ENCODE results near the gene SCARB2.

Gene SCARB2

DNA sequence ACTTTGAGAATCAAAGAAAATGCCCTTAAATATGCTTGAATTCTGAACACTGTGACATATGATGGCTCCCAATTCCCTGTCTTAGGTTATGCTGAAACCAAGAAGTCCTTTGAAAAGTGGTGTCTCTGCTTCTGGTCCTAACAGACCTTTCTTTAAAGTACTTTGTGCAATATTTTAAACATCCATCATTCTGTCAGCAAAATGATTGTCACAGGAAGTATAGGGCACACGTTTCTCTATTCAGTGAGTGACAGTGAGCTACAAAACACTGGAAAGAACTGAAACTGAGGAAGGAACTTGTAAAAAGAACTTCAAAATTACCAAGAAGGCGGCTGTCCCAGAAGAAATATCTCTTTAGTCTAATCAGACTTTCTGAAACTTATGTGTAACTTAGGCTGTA is 53.3 kb downstream of the SCARB2 start:
- H3K4me2 ChIP-seq (ENCODE audit: insufficient read depth, low read length, poor library complexity, severe bottlenecking) = no peak overlapping the region
- no peak for DNase-seq (ENCODE audit: low spot score)
- H4K8ac ChIP-seq (ENCODE audit: low read depth, low read length) = no peak overlapping the region
- no peaks in the 10 kb centered on the region for H3K4me1 ChIP-seq (ENCODE audit: control insufficient read depth in 2 of 2, insufficient read depth in 1 of 2, low read depth in 1 of 2, low read length in 2 of 2)
- no peak overlapping the region for H2BK15ac ChIP-seq (ENCODE audit: low read length)
- H3K4me3 ChIP-seq (ENCODE audit: low read length in 2 of 2) = no peak overlapping the region
- H2BK5ac ChIP-seq (ENCODE audit: low read length) = no peak overlapping the region
- H3K9me3 ChIP-seq (replicated peaks in 1 of 2; ENCODE audit: control insufficient read depth in 2 of 2, insufficient read depth in 1 of 2, low read depth in 1 of 2, low read length in 2 of 2) = no peaks in the 10 kb centered on the region
- H2BK120ac ChIP-seq (ENCODE audit: low read depth, low read length) = no peak overlapping the region
- H2AK5ac ChIP-seq (ENCODE audit: low read depth, low read length) = no peak overlapping the region
- no peak overlapping the region for H3K4ac ChIP-seq (ENCODE audit: low read length)
- no peak overlapping the region for H2BK12ac ChIP-seq (ENCODE audit: low read length)
- no peaks in the 10 kb centered on the region for H3K27me3 ChIP-seq (ENCODE audit: control insufficient read depth in 3 of 3, insufficient read depth in 3 of 3, low read depth in 1 of 3, low read length in 3 of 3)
- H3K9ac ChIP-seq (ENCODE audit: low read depth, low read length, poor library complexity) = no peak overlapping the region
- no CpG with 5 or more reads among the region's 2 CpGs for WGBS, 2 donors (ENCODE audit: extremely low coverage in 2 of 2, insufficient read length in 2 of 2, insufficient replicate concordance in 1 of 2)
- no peak overlapping the region for H2AFZ ChIP-seq (ENCODE audit: low read length)
- H3K18ac ChIP-seq (ENCODE audit: low read length) = no peak overlapping the region
- no peak overlapping the region for H3K27ac ChIP-seq (replicated peaks; ENCODE audit: low read length)
- H3K36me3 ChIP-seq (replicated peaks in 1 of 2; ENCODE audit: control insufficient read depth in 2 of 2, insufficient read depth in 2 of 2, low read length in 2 of 2) = peaks cover 4 to 59% of the 10 kb centered on the region in 2 donors
- no peaks in the 10 kb centered on the region for H3K79me1 ChIP-seq (ENCODE audit: low read depth, low read length)
- H3K14ac ChIP-seq (ENCODE audit: low read length) = no peak overlapping the region
- H4K91ac ChIP-seq (ENCODE audit: low read depth, low read length, poor library complexity) = no peak overlapping the region
- H3K23ac ChIP-seq (ENCODE audit: low read depth, low read length, poor library complexity) = no peak overlapping the region

DNA sequence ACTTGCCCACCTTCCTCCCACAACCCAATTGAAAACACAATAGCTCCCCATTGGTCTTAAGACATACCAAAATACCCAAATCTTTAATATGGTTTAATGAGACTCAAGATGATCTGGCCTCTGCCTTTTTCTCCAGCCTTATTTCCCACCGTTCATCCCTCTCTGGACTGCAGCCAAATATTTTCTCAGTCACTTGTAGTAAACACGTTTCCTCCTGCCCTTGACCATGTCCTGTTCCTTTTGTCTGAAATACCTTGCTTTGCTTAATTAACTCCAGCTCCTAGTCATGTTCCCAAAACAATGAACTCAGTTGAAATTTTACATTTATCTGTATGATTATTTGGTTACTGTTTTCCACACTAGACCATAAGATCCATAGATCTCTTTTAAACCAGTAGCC is 57.0 kb downstream of the SCARB2 start:
- no peak overlapping the region for H2BK15ac ChIP-seq (ENCODE audit: low read length)
- no CpG with 5 or more reads among the region's 2 CpGs for WGBS, 2 donors (ENCODE audit: extremely low coverage in 2 of 2, insufficient read length in 2 of 2, insufficient replicate concordance in 1 of 2)

DNA sequence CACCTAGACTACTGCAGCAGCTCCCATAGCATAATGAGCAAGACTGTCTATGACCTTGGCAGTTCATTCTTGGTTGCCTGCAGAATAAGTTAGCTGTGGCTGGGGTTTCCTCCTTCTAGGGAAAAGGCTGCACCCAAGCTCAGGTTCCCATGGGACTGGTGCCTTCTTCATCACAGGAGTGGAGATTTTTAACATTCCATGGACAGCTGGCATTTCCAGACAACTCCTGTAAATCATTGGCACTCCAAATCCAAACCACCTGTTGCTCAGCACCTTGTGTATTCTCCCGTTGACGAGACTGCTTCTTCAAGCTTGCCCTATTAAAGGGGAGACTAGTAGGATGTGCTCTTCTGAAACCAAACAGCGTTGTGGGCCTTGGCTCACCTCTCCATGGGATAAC is 57.6 kb downstream of the SCARB2 start:
- no peak overlapping the region for H4K91ac ChIP-seq (ENCODE audit: low read depth, low read length, poor library complexity)
- no peak overlapping the region for H3K27ac ChIP-seq (replicated peaks; ENCODE audit: low read length)
- H3K18ac ChIP-seq (ENCODE audit: low read length) = no peak overlapping the region
- no peak overlapping the region for H3K9ac ChIP-seq (ENCODE audit: low read depth, low read length, poor library complexity)
- no peaks in the 10 kb centered on the region for H3K4me1 ChIP-seq (ENCODE audit: control insufficient read depth in 2 of 2, insufficient read depth in 1 of 2, low read depth in 1 of 2, low read length in 2 of 2)
- no peak overlapping the region for H4K8ac ChIP-seq (ENCODE audit: low read depth, low read length)
- no peak overlapping the region for H2AFZ ChIP-seq (ENCODE audit: low read length)
- H3K4me2 ChIP-seq (ENCODE audit: insufficient read depth, low read length, poor library complexity, severe bottlenecking) = no peak overlapping the region
- H2BK5ac ChIP-seq (ENCODE audit: low read length) = no peak overlapping the region
- no peak overlapping the region for H3K14ac ChIP-seq (ENCODE audit: low read length)
- H3K27me3 ChIP-seq (ENCODE audit: control insufficient read depth in 3 of 3, insufficient read depth in 3 of 3, low read depth in 1 of 3, low read length in 3 of 3) = no peaks in the 10 kb centered on the region
- no CpG with 5 or more reads among the region's 3 CpGs for WGBS, 2 donors (ENCODE audit: extremely low coverage in 2 of 2, insufficient read length in 2 of 2, insufficient replicate concordance in 1 of 2)
- no peaks in the 10 kb centered on the region for H3K9me3 ChIP-seq (replicated peaks in 1 of 2; ENCODE audit: control insufficient read depth in 2 of 2, insufficient read depth in 1 of 2, low read depth in 1 of 2, low read length in 2 of 2)
- H3K4me3 ChIP-seq (ENCODE audit: low read length in 2 of 2) = no peak overlapping the region
- H2BK15ac ChIP-seq (ENCODE audit: low read length) = no peak overlapping the region
- H3K79me1 ChIP-seq (ENCODE audit: low read depth, low read length) = no peaks in the 10 kb centered on the region
- H2AK5ac ChIP-seq (ENCODE audit: low read depth, low read length) = no peak overlapping the region
- H3K23ac ChIP-seq (ENCODE audit: low read depth, low read length, poor library complexity) = no peak overlapping the region
- peaks cover 0 to 23% of the 10 kb centered on the region in 2 donors for H3K36me3 ChIP-seq (replicated peaks in 1 of 2; ENCODE audit: control insufficient read depth in 2 of 2, insufficient read depth in 2 of 2, low read length in 2 of 2)
- no peak overlapping the region for H2BK12ac ChIP-seq (ENCODE audit: low read length)
- H3K4ac ChIP-seq (ENCODE audit: low read length) = no peak overlapping the region
- H2BK120ac ChIP-seq (ENCODE audit: low read depth, low read length) = no peak overlapping the region
- no peak for DNase-seq (ENCODE audit: low spot score)

More for the DNA sequence above, 57.0 kb downstream of the SCARB2 start:
- Histone ChIP-seq H3K14ac (ENCODE audit: low read length) (no peak overlapping the region), H3K4me1 (ENCODE audit: control insufficient read depth in 2 of 2, insufficient read depth in 1 of 2, low read depth in 1 of 2, low read length in 2 of 2) (no peaks in the 10 kb centered on the region), H3K36me3 (replicated peaks in 1 of 2; ENCODE audit: control insufficient read depth in 2 of 2, insufficient read depth in 2 of 2, low read length in 2 of 2) (peaks cover 3 to 29% of the 10 kb centered on the region in 2 donors), H2BK5ac (ENCODE audit: low read length) (no peak overlapping the region), H3K18ac (ENCODE audit: low read length) (no peak overlapping the region), H2AFZ (ENCODE audit: low read length) (no peak overlapping the region), H3K27ac (replicated peaks; ENCODE audit: low read length) (no peak overlapping the region), H3K4ac (ENCODE audit: low read length) (no peak overlapping the region), H3K79me1 (ENCODE audit: low read depth, low read length) (no peaks in the 10 kb centered on the region), H2AK5ac (ENCODE audit: low read depth, low read length) (no peak overlapping the region), H3K4me2 (ENCODE audit: insufficient read depth, low read length, poor library complexity, severe bottlenecking) (no peak overlapping the region), H4K91ac (ENCODE audit: low read depth, low read length, poor library complexity) (no peak overlapping the region), H3K9me3 (replicated peaks in 1 of 2; ENCODE audit: control insufficient read depth in 2 of 2, insufficient read depth in 1 of 2, low read depth in 1 of 2, low read length in 2 of 2) (no peaks in the 10 kb centered on the region), H3K23ac (ENCODE audit: low read depth, low read length, poor library complexity) (no peak overlapping the region), H2BK120ac (ENCODE audit: low read depth, low read length) (no peak overlapping the region), H2BK12ac (ENCODE audit: low read length) (no peak overlapping the region), H4K8ac (ENCODE audit: low read depth, low read length) (no peak overlapping the region), H3K27me3 (ENCODE audit: control insufficient read depth in 3 of 3, insufficient read depth in 3 of 3, low read depth in 1 of 3, low read length in 3 of 3) (no peaks in the 10 kb centered on the region), H3K4me3 (ENCODE audit: low read length in 2 of 2) (no peak overlapping the region), H3K9ac (ENCODE audit: low read depth, low read length, poor library complexity) (no peak overlapping the region)
- no peak for DNase-seq (ENCODE audit: low spot score)

GRCh38 chr4:76153356-76153755 is 60.3 kb downstream of the SCARB2 start:
- Histone ChIP-seq H4K91ac (ENCODE audit: low read depth, low read length, poor library complexity) (no peak overlapping the region), H3K4ac (ENCODE audit: low read length) (no peak overlapping the region), H3K9ac (ENCODE audit: low read depth, low read length, poor library complexity) (no peak overlapping the region), H3K27me3 (ENCODE audit: control insufficient read depth in 3 of 3, insufficient read depth in 3 of 3, low read depth in 1 of 3, low read length in 3 of 3) (no peaks in the 10 kb centered on the region), H3K27ac (replicated peaks; ENCODE audit: low read length) (no peak overlapping the region), H3K36me3 (replicated peaks in 1 of 2; ENCODE audit: control insufficient read depth in 2 of 2, insufficient read depth in 2 of 2, low read length in 2 of 2) (peaks cover 0 to under 1% of the 10 kb centered on the region in 2 donors), H2BK5ac (ENCODE audit: low read length) (no peak overlapping the region), H2BK12ac (ENCODE audit: low read length) (no peak overlapping the region), H3K14ac (ENCODE audit: low read length) (no peak overlapping the region), H2AK5ac (ENCODE audit: low read depth, low read length) (no peak overlapping the region), H2BK15ac (ENCODE audit: low read length) (no peak overlapping the region), H3K4me2 (ENCODE audit: insufficient read depth, low read length, poor library complexity, severe bottlenecking) (no peak overlapping the region), H3K23ac (ENCODE audit: low read depth, low read length, poor library complexity) (no peak overlapping the region), H3K4me3 (ENCODE audit: low read length in 2 of 2) (no peak overlapping the region), H2AFZ (ENCODE audit: low read length) (no peak overlapping the region), H3K18ac (ENCODE audit: low read length) (no peak overlapping the region), H2BK120ac (ENCODE audit: low read depth, low read length) (no peak overlapping the region), H3K79me1 (ENCODE audit: low read depth, low read length) (peaks cover 4% of the 10 kb centered on the region), H4K8ac (ENCODE audit: low read depth, low read length) (no peak overlapping the region), H3K9me3 (replicated peaks in 1 of 2; ENCODE audit: control insufficient read depth in 2 of 2, insufficient read depth in 1 of 2, low read depth in 1 of 2, low read length in 2 of 2) (no peaks in the 10 kb centered on the region), H3K4me1 (ENCODE audit: control insufficient read depth in 2 of 2, insufficient read depth in 1 of 2, low read depth in 1 of 2, low read length in 2 of 2) (no peaks in the 10 kb centered on the region)
- no CpG with 5 or more reads among the region's 2 CpGs for WGBS, 2 donors (ENCODE audit: extremely low coverage in 2 of 2, insufficient read length in 2 of 2, insufficient replicate concordance in 1 of 2)
- DNase-seq (ENCODE audit: low spot score) = no peak
